HG03280 (cell line): ENCODE results near the gene POLD3.

Source experiments
- ATAC-seq: cut with Tn5 transposase; IDR thresholded peaks from one replicate; pipeline ENCODE4 v1.9.1; 2021; ENCODE audit warnings: mild to moderate bottlenecking, moderate library complexity; ENCODE audit not compliant: unreplicated experiment

The POLD3 gene

GRCh38 chr11:74672332-74672955, 80.1 kb downstream of the POLD3 start:
- ATAC-seq: no peak

GRCh38 chr11:74672956-74673692, 80.7 kb downstream of the POLD3 start:
- no peak for ATAC-seq

DNA sequence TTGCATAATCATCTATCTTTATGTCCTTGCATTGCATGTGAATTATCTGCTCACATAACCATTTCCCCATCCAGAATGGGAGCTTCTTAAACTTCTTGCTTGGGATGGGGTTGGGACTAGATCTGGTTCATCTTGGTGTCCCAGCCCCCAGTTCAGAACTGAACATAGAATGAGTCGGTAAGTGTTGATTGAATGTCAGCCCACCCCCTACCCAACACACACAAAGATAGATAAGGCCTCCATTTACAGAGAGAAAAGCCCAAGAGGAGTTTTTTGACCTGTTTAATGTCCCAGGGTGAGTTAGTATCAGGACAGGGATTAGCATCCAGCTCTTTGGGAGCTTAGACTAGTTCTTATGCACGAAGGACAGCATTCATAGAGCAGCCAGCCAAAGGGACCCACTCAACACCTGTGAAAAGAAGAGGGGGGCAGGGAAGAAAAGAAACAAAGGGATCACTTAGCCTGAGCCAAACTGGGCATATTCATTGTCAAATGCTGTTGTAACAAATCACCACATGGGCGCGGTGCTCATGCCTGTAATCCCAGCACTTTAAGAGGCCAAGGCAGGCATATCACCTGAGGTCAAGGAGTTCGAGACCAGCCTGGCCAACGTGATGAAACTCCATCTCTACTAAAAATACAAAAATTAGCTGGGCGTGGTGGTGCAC, 81.4 kb downstream of the POLD3 start:
- no peak for ATAC-seq

DNA sequence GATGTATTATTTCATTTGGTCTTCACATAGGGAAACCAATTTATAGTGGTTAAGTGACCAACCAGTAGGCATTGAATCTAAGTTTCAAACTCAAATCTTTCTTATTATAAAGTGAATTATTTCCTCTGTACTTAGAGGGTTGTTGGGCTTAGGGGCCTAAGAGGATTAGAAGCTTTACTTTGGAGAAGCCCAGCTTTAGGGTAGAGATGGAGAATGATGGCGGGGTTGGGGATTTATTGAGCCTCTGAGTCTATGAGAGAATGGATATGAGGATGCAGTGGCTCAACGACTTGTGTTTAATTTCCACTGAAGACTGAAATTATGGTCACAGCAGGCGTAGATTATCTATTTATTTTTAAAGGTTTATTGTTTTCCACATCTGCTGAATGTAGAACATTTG, 83.4 kb downstream of the POLD3 start:
- no peak for ATAC-seq

DNA sequence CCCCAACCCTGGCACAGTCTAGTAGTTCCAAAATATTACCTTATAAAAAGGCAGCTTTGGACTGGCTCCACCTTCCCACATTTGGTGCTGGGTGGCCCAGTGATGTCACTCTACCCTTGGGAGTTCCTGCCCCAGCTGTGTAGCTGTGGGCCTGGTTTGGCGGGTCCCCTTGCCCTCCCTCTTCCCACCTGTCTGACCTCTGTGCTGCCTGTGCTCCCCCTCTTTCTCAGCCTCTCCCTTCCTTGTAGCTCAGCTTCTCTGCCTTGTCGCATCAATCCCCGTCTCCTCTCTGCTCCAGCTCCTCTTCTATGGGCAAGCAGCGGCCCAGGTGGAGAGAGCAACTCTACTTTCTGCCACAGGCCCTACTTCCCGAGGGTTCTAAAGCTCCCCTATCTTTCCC, 84.2 kb downstream of the POLD3 start:
- no peak for ATAC-seq

DNA sequence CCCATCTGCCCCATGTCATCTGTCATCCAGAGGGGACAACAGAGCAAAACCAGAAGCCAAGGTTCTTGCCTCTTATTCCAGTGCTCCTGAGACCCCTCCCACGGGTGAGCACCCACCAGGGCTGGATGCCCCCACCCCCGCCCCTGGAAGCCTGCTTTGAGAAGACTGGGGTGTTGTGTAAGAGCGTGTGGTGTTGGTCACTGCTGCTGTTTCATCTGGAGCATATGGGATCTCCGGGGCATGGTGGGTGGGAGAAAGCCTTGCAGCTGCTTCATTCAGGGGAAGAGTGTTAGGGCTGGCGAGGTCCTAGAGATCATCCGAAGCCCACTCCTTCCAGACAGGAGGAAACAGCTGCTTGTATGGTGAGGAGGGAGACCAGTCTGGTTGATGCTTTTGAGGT, 84.7 kb downstream of the POLD3 start:
- ATAC-seq: no peak

GRCh38 chr11:74678041-74678440, 85.7 kb downstream of the POLD3 start:
- no peak for ATAC-seq

- no peak for ATAC-seq
Measured at GRCh38 chr11:74678591-74679512, 86.5 kb downstream of the POLD3 start.

DNA sequence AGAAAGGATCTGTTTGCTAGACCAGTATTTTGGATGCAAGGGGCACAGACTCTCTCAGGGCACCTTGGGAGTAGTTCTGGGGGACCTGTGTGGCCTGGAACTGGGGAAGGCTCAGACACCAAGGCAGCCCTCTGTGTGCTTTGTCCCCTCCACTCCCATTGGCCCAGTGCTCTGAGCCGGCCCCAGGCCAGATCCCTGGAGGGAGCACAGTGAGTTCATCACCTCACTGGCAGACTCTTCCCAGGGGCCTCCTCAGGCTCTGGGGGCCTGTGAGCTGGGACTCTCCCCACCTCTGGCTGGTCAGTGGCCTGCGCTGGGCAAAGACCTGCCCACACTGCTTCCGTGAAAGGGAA, 87.1 kb downstream of the POLD3 start:
- ATAC-seq: no peak

- no peak for ATAC-seq
Measured at GRCh38 chr11:74680035-74680671, 87.8 kb downstream of the POLD3 start.

DNA sequence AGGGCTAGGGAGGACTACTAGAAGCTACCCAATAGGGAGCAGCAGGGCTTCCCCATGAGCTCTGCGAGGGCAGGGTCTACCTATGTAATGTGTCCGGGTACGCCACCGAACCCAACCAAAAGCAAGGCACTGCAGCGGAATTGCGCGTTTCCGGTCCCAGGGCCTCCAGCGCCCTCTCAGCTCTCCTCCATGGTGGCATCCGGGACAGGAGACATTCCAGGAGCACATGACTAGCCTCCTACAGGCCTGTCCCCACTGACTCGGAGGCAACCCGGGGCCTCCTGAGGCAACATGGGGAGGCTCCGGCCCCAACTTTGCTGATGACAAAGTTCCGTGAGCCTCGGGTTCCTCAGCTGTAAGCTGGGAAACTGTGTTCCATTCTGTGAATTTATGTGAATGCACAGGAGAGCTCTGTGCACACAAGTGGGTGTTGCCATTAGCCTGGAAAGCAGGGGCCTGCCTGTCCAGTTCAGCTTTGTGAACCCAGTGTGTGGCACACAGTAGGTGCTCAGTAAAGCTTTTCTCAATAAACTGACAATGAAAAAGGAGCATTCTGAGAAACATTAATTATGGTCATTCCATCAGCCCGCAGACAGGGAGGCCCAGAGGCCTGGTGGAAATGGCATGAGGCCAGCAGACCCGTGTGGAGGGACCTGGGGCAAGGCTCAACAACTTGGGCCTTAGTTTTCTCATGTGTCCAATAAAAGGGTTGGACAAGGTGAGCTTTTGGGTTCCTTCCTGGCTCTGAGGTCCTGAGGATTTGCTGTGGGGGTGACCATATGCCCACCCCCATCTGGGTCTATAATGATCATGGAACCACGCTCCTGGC, 88.5 kb downstream of the POLD3 start:
- no peak for ATAC-seq

- ATAC-seq: no peak
Measured at GRCh38 chr11:74681686-74682651, 89.6 kb downstream of the POLD3 start.

- ATAC-seq: no peak
Measured at GRCh38 chr11:74682731-74683278, 90.4 kb downstream of the POLD3 start.

GRCh38 chr11:74683279-74683871, 91.0 kb downstream of the POLD3 start:
- no peak for ATAC-seq

DNA sequence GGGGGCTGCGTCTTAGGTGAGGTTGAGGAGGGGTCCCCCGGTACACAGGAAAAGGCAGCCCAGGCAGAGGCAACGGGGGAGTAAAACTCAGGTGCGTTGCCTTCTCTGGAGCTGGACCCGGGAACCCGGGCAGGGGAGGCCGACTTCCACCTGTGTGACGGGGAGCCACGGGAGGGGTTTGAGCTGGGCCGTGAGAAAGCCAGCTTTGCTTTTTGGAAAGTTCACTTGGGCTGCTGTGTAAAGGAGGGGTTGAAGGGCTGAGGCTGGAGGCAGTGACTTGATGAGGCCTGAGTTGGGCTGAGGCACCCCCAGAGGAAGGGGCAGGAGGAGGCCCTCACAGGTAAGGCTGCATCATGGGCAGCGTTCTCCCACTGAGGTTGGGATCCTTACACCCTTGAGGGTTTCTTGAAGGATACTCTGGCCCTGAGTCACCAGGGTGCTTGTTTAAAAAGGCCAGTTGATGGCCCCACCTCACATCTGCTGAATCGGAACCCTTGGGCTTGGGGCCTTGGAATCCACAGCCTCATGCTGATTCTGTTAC, 91.6 kb downstream of the POLD3 start:
- no peak for ATAC-seq

GRCh38 chr11:74684661-74685060, 92.3 kb downstream of the POLD3 start:
- ATAC-seq: no peak

- no peak for ATAC-seq
Measured at GRCh38 chr11:74685338-74685737, 93.0 kb downstream of the POLD3 start.

DNA sequence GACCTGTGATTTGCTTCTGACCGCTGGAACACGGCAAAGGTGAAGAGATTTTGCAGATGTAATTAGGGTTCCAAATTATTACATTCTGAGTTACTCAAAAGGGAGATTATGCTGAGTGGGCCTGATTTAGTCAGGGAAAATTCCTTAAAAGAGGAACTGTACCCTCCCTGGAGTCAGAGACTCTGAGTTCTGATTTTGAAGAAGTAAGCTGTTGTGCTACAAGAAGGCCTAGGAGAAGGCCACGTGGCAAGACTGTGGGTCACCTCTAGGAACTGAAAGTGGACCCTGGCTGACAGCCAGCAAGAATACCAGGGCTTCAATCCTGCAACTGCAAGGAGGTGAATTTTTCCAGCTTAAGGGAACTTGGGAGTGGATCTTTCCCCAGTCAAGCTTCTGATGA, 93.5 kb downstream of the POLD3 start:
- no peak for ATAC-seq
